Measurements from ENCODE around the gene SNAPC2. TPM values are rescaled to one million over a fixed set of nuclear protein-coding genes. Genes with fewer than 3 reads are reported as not detected.

Gene SNAPC2
- total RNA-seq, 1 donor from 2014 or later: 15.2 TPM

DNA sequence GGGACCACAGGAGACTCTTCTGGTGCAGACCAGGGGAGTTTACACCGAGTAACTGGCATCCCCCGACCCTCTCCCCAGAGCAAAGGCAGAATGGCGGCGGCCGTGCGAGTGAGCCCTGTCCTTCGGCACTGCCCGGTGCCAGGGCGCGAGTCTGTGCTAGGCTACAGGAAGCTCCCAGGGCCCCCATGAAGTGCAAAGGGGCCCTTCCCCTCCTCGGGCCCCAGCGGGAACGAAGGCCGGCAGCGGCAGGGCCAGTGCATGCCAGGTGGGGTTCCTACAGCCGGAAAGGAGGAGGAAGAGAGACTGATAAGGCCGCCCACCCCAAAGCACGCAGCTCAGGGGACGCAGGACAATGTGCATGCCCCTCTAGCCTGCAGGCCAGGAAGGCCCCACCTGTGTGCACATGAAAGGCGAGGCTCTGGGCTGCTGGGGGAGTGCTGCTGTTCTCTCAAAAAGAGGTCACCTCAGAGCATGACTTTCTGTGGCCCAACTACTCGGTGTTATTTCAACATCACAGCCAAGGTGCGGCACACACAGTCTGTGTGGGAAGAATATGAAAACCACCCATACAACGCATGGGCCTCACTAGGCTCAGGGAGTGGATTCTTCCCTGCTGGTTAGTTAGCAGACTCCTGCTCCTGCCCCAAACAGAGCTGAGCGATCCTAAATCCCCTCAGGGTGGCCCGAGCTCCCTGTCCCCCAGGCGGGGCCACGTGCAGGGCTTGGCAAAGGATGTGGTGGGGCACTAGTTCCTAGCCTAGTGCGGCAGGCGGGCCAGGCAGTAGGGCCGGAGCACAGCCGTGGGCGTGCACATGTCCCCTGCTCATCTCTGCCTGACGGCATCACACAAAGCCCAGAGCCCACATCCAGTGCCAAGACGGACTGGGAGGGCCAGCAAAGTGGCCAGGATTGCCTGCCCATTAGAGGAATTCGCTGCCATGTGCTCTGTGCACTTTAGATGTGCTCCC, 51.7 kb downstream of the SNAPC2 start:
- no peak overlapping the region for H3K27ac Mint-ChIP-seq (ENCODE audit: unreplicated experiment)
- Histone ChIP-seq H2AFZ (ENCODE audit: low read depth, low read length) (no peak overlapping the region), H3K9ac (ENCODE audit: low read length) (no peak overlapping the region), H3K4me3 (ENCODE audit: insufficient read depth, low read depth, low read length) (no peak overlapping the region), H3K27me3 (ENCODE audit: insufficient read depth, low read length) (no peaks in the 10 kb centered on the region), H3K4me1 (ENCODE audit: insufficient read depth, low read length) (no peaks in the 10 kb centered on the region), H3K27ac (ENCODE audit: low read depth, low read length) (no peak overlapping the region), H3K4me2 (ENCODE audit: low read length) (no peak overlapping the region), H3K36me3 (ENCODE audit: insufficient read depth, low read length) (peaks cover 8% of the 10 kb centered on the region), H3K79me2 (ENCODE audit: insufficient read depth, low read length) (peaks cover 7% of the 10 kb centered on the region), H4K20me1 (ENCODE audit: insufficient read depth, low read length) (peaks cover 46% of the 10 kb centered on the region), H3K9me3 (ENCODE audit: insufficient read depth, low read depth, low read length) (no peaks in the 10 kb centered on the region)
- TF ChIP-seq, protein P1, sequence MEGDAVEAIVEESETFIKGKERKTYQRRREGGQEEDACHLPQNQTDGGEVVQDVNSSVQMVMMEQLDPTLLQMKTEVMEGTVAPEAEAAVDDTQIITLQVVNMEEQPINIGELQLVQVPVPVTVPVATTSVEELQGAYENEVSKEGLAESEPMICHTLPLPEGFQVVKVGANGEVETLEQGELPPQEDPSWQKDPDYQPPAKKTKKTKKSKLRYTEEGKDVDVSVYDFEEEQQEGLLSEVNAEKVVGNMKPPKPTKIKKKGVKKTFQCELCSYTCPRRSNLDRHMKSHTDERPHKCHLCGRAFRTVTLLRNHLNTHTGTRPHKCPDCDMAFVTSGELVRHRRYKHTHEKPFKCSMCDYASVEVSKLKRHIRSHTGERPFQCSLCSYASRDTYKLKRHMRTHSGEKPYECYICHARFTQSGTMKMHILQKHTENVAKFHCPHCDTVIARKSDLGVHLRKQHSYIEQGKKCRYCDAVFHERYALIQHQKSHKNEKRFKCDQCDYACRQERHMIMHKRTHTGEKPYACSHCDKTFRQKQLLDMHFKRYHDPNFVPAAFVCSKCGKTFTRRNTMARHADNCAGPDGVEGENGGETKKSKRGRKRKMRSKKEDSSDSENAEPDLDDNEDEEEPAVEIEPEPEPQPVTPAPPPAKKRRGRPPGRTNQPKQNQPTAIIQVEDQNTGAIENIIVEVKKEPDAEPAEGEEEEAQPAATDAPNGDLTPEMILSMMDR (IDR thresholded peaks at IDR 0.05; ENCODE audit: insufficient read depth, low read depth, low read length): no peak
- no peak for TF ChIP-seq EZH2 (IDR thresholded peaks at IDR 0.05; ENCODE audit: insufficient read depth, low read length)
- H3K9me3 Mint-ChIP-seq (ENCODE audit: unreplicated experiment): no peaks in the 10 kb centered on the region
- no peak for FAIRE-seq
- H3K36me3 Mint-ChIP-seq (ENCODE audit: low read depth, unreplicated experiment): peaks cover 15% of the 10 kb centered on the region
- DNase-seq (ENCODE audit: low read depth): no peak
- H3K27me3 Mint-ChIP-seq (ENCODE audit: low read depth, unreplicated experiment): no peaks in the 10 kb centered on the region
- H3K4me3 Mint-ChIP-seq (ENCODE audit: unreplicated experiment): no peak overlapping the region
- H3K4me1 Mint-ChIP-seq (ENCODE audit: low read depth, unreplicated experiment): no peaks in the 10 kb centered on the region

Other genes with a start within 250 kb of the SNAPC2 start
- gene MCEMP1, start 243.2 kb upstream of the SNAPC2 start, total RNA-seq: not detected in 2 replicates
- 110 and 121 TPM in 2 replicates for gene TRAPPC5, start 239.5 kb upstream of the SNAPC2 start, total RNA-seq
- gene FCER2, start 218.2 kb upstream of the SNAPC2 start, total RNA-seq: not detected in 2 replicates
- gene CLEC4G, start 188.2 kb upstream of the SNAPC2 start, total RNA-seq: not detected in 2 replicates
- not detected in 2 replicates for gene CD209, start 172.8 kb upstream of the SNAPC2 start, total RNA-seq
- gene CLEC4M, start 157.1 kb upstream of the SNAPC2 start, total RNA-seq: not detected in 2 replicates
- gene EVI5L, start 90.1 kb upstream of the SNAPC2 start, total RNA-seq: 22.1 and 25.7 TPM in 2 replicates
- 0.55 and 1.3 TPM in 2 replicates for gene PRR36, start 45.9 kb upstream of the SNAPC2 start, total RNA-seq
- gene LRRC8E, start 31.8 kb upstream of the SNAPC2 start, total RNA-seq: 6.5 and 6.6 TPM in 2 replicates
- gene MAP2K7, start 16.5 kb upstream of the SNAPC2 start, total RNA-seq: 20.9 and 22.9 TPM in 2 replicates
- gene TGFBR3L, start 5.5 kb upstream of the SNAPC2 start, total RNA-seq: 2.8 and 4.6 TPM in 2 replicates
- gene CTXN1, start 5.8 kb downstream of the SNAPC2 start, total RNA-seq: 49.5 and 55.9 TPM in 2 replicates
- 60.5 and 71.1 TPM in 2 replicates for gene TIMM44, start 23.3 kb downstream of the SNAPC2 start, total RNA-seq
- gene ELAVL1, start 85.3 kb downstream of the SNAPC2 start, total RNA-seq: 107 TPM in 2 replicates
- gene CCL25, start 132.4 kb downstream of the SNAPC2 start, total RNA-seq: not detected in 2 replicates
- gene FBN3, start 229.3 kb downstream of the SNAPC2 start, total RNA-seq: 0.53 and 1.00 TPM in 2 replicates

Measured in astrocyte (in vitro differentiated cells and primary cell).